GM12878 (cell line): ENCODE data around the gene MNT. TPM values are rescaled to one million over a fixed set of nuclear protein-coding genes. Genes with fewer than 3 reads are reported as not detected.
A peak's percentile ranks its signal among the peaks of the same experiment; 100 is the strongest.

Experiments used
- CHD2 ChIP-seq: IDR thresholded peaks from 2 replicates; pipeline ENCODE4 v1.6.1; 2011; ENCODE audit warnings: low read depth, low read length, improper control_type of control experiment, borderline replicate concordance
- EED ChIP-seq: sonication (generic); IDR thresholded peaks from 2 replicates; pipeline ENCODE4 v1.6.1; 2016; ENCODE audit warnings: antibody characterized with exemption, low read depth
- NFYB ChIP-seq: IDR thresholded peaks from 2 replicates; pipeline ENCODE4 v1.6.1; 2011; ENCODE audit warnings: low read depth, mild to moderate bottlenecking, low read length, improper control_type of control experiment, moderate library complexity; ENCODE audit not compliant: insufficient read depth
- NRF1 ChIP-seq: conservative IDR thresholded peaks from 2 replicates; pipeline ENCODE4 v1.6.1; 2011; ENCODE audit warnings: mild to moderate bottlenecking, low read depth, low read length, improper control_type of control experiment
- RFX5 ChIP-seq: IDR thresholded peaks from 2 replicates; pipeline ENCODE4 v1.6.1; 2011; ENCODE audit warnings: low read depth, low read length, improper control_type of control experiment
- RUNX3 ChIP-seq: IDR thresholded peaks from 2 replicates; pipeline ENCODE4 v1.6.1; 2012; ENCODE audit warnings: low read length, inconsistent platforms
- TAF1 ChIP-seq: IDR thresholded peaks from 2 replicates; pipeline ENCODE4 v1.6.1; 2011; ENCODE audit warnings: mild to moderate bottlenecking, low read depth, low read length, borderline replicate concordance
- polyA plus RNA-seq, 11 experiments: library from polyadenylated mRNA; depleted of rRNA in 4 of 11; unstranded in 6 of 11; stranded (reverse) in 5 of 11; fragments of >200 nt; fragmentation: Nextera tagmentation in 4 of 11; fragmentation: Illumina TruSeq in 1 of 11; extraction: Ambion mirVana in 4 of 11; extraction: Trizol in 1 of 11; gene quantifications; 1 replicate in 1 of 11; 2 replicates in 10 of 11; pipeline versions ENCODE4 v1.2.1 to v1.2.3, GENCODE V29; 2011 to 2016; ENCODE audit warnings: inconsistent platforms in 2 of 11, missing spikeins in 2 of 11, low read depth in 1 of 11
- total RNA-seq, 4 experiments: library from RNA; depleted of rRNA in 3 of 4; stranded (reverse); fragments of >200 nt in 3 of 4; fragmentation: Illumina TruSeq in 1 of 4; extraction: Trizol in 1 of 4; gene quantifications; 2 replicates each; pipeline versions ENCODE4 v1.2.1 to v1.2.3, GENCODE V29; 2013 to 2021
- TF ChIP-seq, protein P1 (sequence below): fragments of 450-650 bp; conservative IDR thresholded peaks from 2 replicates; pipeline ENCODE4 v1.6.1; 2017; ENCODE audit warnings: mild to moderate bottlenecking, moderate library complexity
- TF ChIP-seq, protein P2 (sequence below): fragments of 450-650 bp; IDR thresholded peaks from 2 replicates; pipeline ENCODE4 v1.6.1; 2017; ENCODE audit warnings: low read depth, mild to moderate bottlenecking, moderate library complexity
- TF ChIP-seq, protein P3 (sequence below): fragments of 450-650 bp; IDR thresholded peaks from 2 replicates; pipeline ENCODE4 v1.6.1; 2017; ENCODE audit warnings: antibody characterized with exemption, mild to moderate bottlenecking, moderate library complexity

Gene MNT
- total and polyA plus RNA-seq, 10 of the 15 experiments (the other 5 are each of a cell fraction or from before 2014, with no cell fraction given): 0.31 to 15.9 (median 3.8) TPM

DNA sequence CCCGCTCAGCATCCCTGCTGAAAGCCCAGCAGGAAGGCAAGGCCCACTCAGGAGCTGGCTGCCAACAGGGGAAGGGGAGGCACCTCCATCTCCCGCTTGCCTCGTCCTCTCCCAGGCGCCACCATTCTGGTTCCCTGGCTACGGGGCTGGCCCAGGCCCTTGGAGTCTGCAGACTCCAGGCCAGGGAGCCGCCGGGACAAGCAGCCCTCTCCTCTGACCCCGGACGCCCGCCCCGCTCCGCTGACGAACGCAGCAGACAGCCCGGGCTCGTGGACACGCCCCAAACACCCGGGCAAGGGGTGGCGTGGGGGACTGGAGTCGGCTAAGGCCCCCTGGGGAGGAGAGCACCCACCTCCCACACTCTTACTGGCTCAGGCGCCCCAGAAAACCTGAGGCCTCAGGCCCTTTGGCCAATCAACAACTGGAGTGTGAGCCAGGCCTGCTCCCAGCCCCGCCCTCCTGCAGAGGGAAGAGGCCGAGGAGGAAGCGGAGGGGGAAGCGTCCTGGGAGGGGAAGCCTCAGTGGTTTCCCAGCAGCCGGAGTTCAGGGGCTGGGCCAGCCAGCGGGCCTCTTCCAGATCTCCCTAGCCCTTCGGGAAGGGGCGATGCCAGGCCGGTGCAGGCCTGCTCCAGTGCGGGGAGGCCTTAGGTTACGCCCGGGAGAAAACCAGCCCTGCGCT lies 4.2 kb downstream of the MNT start (continued):
- TF ChIP-seq, protein P1, sequence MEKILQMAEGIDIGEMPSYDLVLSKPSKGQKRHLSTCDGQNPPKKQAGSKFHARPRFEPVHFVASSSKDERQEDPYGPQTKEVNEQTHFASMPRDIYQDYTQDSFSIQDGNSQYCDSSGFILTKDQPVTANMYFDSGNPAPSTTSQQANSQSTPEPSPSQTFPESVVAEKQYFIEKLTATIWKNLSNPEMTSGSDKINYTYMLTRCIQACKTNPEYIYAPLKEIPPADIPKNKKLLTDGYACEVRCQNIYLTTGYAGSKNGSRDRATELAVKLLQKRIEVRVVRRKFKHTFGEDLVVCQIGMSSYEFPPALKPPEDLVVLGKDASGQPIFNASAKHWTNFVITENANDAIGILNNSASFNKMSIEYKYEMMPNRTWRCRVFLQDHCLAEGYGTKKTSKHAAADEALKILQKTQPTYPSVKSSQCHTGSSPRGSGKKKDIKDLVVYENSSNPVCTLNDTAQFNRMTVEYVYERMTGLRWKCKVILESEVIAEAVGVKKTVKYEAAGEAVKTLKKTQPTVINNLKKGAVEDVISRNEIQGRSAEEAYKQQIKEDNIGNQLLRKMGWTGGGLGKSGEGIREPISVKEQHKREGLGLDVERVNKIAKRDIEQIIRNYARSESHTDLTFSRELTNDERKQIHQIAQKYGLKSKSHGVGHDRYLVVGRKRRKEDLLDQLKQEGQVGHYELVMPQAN: no peak
- TF ChIP-seq RUNX3 (peak; percentile 36; the same call in 1 of the 2 replicates), RFX5 (0 out of 2 replicates have a peak, but pooled peaks have one; percentile 62), TAF1 (no peak), EED (peak; percentile 58; the same call in 1 of the 2 replicates), NRF1 (no peak), NFYB (peak; percentile 88), CHD2 (0 out of 2 replicates have a peak, but pooled peaks have one; percentile 18)
- TF ChIP-seq, protein P2, sequence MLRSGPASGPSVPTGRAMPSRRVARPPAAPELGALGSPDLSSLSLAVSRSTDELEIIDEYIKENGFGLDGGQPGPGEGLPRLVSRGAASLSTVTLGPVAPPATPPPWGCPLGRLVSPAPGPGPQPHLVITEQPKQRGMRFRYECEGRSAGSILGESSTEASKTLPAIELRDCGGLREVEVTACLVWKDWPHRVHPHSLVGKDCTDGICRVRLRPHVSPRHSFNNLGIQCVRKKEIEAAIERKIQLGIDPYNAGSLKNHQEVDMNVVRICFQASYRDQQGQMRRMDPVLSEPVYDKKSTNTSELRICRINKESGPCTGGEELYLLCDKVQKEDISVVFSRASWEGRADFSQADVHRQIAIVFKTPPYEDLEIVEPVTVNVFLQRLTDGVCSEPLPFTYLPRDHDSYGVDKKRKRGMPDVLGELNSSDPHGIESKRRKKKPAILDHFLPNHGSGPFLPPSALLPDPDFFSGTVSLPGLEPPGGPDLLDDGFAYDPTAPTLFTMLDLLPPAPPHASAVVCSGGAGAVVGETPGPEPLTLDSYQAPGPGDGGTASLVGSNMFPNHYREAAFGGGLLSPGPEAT: peak; percentile 64; the same call in 1 of the 2 replicates
- TF ChIP-seq, protein P3, sequence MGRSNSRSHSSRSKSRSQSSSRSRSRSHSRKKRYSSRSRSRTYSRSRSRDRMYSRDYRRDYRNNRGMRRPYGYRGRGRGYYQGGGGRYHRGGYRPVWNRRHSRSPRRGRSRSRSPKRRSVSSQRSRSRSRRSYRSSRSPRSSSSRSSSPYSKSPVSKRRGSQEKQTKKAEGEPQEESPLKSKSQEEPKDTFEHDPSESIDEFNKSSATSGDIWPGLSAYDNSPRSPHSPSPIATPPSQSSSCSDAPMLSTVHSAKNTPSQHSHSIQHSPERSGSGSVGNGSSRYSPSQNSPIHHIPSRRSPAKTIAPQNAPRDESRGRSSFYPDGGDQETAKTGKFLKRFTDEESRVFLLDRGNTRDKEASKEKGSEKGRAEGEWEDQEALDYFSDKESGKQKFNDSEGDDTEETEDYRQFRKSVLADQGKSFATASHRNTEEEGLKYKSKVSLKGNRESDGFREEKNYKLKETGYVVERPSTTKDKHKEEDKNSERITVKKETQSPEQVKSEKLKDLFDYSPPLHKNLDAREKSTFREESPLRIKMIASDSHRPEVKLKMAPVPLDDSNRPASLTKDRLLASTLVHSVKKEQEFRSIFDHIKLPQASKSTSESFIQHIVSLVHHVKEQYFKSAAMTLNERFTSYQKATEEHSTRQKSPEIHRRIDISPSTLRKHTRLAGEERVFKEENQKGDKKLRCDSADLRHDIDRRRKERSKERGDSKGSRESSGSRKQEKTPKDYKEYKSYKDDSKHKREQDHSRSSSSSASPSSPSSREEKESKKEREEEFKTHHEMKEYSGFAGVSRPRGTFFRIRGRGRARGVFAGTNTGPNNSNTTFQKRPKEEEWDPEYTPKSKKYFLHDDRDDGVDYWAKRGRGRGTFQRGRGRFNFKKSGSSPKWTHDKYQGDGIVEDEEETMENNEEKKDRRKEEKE: no peak
